Transverse colon (tissue), 4 donors: ENCODE results near the gene SPSB3.

Experiments used
- CTCF ChIP-seq, 5 experiments: fragments of 200-600 bp in 3 of 5; fragments of 450-650 bp in 2 of 5; sonication (generic) in 3 of 5; IDR thresholded peaks; 1 replicate in 2 of 5; 2 replicates in 3 of 5; pipeline ENCODE4 v1.5.1; 2016 to 2017; ENCODE audit warnings: antibody characterized with exemption in 5 of 5, inconsistent platforms in 3 of 5, mild to moderate bottlenecking in 2 of 5, moderate library complexity in 1 of 5
- POLR2A ChIP-seq: fragments of 450-650 bp; IDR thresholded peaks from one replicate; pipeline ENCODE4 v1.6.1; 2016; ENCODE audit warnings: antibody characterized with exemption, mild to moderate bottlenecking, moderate library complexity
- POLR2AphosphoS5 ChIP-seq, 3 donors: sonication (generic); formaldehyde crosslinking; IDR thresholded peaks; one replicate each; pipeline ENCODE4 v1.6.1; 2016; ENCODE audit warnings: antibody characterized with exemption in 3 of 3

- TF ChIP-seq CTCF (IDR thresholded peaks at IDR 0.05), result no peak
- TF ChIP-seq POLR2A, result no peak
- no peak for TF ChIP-seq POLR2AphosphoS5 (IDR thresholded peaks at IDR 0.05)
Observed at GRCh38 chr16:1776672-1776955, 5.8 kb downstream of the SPSB3 start.
